HG03039 (cell line): ENCODE data around the gene MYO1D.
"Not testable (repeated sequence)": the region's sequence is repeated elsewhere in the genome, so short reads cannot be mapped to it uniquely, and the experiment has no call there.

Experiments used
- ATAC-seq: cut with Tn5 transposase; IDR thresholded peaks from one replicate; pipeline ENCODE4 v1.9.1; 2021; ENCODE audit warnings: mild to moderate bottlenecking, moderate library complexity; ENCODE audit not compliant: unreplicated experiment

MYO1D gene

DNA sequence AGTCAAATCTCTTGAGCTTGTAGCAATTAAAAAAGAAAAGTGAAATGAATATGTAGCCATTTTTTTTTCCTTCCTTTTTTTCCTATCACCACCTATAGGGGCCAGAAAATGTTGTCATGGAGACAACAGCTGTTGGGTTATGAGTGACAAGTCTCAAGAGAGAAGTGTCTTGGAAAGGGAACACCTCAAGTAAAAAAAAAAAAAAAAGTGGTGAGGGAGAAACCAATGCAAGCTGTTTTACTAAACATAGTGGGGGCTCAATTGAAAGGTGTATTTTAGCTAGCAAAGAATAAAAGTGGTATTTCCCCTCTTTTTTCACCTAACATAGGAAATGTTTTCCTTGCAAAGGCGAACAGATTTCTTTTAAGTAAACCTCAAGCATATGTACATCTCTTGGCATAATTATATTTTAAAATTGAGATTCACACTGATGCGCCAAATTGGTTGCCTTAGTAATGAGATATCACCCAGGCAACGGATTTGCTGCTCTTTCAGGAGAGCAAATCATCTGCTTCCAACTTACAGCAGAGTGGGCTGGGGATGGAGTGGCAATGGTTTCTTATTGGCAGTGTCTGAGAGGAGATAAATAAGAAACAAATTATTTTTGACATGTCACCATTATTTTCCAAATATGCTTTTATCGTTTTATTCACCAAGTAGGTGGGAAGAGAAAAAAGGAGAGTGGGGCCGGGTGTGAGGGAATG lies 183.6 kb downstream of the MYO1D start:
- no peak for ATAC-seq

DNA sequence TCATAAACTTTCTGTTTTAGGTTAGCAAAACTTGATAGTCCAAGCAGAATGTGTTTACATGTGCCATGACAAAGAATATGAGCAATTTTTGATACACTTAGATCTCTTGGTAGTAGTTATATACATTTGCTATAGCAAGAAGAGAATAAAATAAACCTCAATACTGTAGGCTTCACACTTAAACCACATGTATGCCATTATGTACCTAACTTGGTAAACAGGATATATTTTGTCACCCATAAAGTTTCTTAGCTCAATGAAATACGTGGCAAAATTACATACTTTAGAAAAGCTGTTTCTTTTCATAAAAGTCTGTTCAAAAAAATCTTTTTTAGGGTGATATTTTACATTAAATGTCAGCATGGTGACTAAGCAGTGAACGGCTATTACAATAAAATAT lies 184.7 kb downstream of the MYO1D start:
- ATAC-seq, result no peak

GRCh38 chr17:32689348-32689747 lies 187.6 kb downstream of the MYO1D start:
- no peak for ATAC-seq

DNA sequence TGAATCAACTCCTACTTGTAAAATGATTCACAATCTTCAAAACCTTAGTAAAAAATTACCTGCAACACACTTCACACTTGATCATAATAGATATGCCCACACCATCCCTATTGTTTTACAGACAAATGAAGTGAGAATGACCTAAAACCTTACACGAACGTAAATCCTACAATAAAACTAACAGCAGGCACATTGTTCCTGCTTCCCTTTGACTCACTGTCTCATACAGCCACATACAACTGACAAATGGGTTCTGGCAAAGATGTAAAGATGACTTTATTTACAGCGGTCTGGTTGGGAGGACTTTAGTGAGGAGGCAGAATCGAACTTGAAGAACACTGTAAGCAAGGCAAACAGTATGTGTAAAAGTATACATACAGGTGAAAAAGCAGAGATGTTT lies 188.7 kb downstream of the MYO1D start:
- no peak for ATAC-seq

GRCh38 chr17:32684087-32684958 lies 192.6 kb downstream of the MYO1D start:
- no peak for ATAC-seq

- no peak for ATAC-seq
Observed at GRCh38 chr17:32673964-32674363, 203.0 kb downstream of the MYO1D start.

- no peak for ATAC-seq
Observed at GRCh38 chr17:32672711-32673110, 204.2 kb downstream of the MYO1D start.

DNA sequence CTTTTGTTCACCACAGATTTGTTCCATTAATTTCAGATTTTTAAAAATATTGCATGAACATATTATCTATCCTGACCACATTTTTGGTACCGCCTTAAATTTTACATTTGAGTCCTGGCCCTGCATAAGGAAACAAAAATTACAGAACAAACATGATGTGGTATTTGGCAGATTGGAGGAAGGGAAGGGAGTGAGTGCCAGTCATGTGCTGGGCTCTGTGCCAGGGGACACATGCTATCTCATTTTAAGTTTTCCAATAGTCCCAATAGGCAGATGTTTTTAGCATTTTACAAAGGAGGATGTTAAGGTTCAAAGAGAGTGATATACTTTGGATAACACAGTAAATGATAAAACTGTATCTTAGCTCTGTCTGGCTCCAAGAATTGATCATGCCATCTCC lies 205.0 kb downstream of the MYO1D start:
- ATAC-seq, result no peak

GRCh38 chr17:32664936-32665583 lies 211.9 kb downstream of the MYO1D start:
- no peak for ATAC-seq

DNA sequence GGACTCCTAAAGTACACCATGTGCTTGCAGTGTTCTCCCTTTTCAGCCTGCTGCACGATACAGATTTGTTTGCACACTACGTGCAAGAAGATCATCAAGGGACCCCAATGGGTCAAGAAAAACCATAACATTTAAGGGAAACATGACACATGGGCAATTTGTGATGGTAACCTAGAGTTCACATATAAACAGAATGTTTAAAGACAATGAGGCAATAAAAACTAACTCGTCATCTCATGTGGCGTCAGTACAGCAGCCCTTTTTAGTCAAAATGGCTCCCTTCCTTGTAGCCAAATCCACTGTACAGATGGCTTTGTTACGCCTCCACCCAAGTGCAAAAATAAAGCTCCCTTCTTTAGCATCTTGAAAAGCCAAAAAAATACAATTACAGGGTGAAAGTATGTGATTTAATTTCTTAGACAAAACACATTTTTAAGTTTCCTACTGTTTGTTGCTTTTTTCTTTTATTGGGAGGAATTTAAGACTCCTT lies 216.4 kb downstream of the MYO1D start:
- ATAC-seq, result no peak

GRCh38 chr17:32659419-32659842 lies 217.5 kb downstream of the MYO1D start:
- ATAC-seq, result no peak

DNA sequence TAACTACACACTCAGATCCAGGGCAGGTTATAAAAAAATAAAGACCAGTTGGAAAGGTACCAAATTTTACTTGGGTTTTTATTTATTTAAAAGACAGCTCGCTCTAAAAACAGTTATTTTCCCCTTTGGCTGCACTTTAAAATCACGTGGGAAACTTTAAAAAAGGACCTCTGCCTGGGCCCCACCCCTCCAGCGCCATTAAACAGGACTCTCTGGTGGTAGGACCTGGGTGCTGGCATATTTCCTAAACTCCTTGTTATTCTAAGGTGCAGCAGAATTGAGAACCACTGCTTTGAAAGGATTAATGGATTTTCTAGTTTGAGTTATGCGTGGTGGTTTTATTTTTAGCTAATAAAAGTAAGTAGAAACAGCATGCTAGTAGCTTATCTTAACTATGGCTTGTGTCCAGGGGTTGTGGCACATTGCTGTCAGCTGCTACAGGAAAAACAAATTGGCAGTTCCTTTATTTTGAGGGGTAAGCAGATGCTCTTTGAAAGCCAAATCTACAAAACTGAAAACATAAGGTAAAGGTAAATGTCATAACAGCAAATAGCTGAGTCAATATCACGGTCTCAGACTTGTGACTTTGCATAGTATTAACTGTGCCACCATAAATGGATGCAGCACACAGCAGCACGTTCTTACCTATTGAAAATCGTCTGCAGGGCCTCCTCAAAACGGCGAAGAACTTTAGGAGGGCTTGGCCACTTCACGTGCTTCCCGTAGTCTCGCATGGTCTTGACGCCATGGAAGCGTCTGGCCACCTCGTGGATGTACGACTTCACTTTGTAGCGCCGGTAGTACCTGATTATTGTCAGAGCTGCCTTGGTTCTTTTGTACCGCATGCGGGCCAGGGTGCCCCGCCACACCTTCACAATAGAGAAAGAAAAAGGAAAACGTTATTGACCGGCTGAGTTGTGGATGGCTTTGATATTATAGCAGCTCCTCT lies 218.2 kb downstream of the MYO1D start:
- ATAC-seq, result no peak

DNA sequence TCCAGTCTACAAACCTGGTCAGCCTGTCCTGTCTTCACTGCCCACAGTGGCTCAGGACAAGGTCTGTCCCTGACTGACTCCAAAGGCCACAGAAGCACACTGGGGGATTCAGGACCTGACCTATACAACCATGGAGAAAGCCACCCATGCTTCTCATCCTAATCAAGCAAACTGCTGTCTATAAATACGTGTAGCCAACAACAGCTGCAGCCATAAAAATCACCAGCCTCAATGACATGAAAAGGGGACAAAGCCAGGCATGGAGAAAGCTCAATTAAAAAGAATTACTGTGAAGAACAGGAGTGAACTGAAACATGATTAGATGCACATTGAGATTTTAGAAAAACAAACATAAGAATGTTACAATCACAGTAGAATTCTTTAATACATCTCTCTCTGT lies 220.0 kb downstream of the MYO1D start:
- ATAC-seq, result no peak

- ATAC-seq, result no peak
Observed at GRCh38 chr17:32654324-32654723, 222.6 kb downstream of the MYO1D start.

DNA sequence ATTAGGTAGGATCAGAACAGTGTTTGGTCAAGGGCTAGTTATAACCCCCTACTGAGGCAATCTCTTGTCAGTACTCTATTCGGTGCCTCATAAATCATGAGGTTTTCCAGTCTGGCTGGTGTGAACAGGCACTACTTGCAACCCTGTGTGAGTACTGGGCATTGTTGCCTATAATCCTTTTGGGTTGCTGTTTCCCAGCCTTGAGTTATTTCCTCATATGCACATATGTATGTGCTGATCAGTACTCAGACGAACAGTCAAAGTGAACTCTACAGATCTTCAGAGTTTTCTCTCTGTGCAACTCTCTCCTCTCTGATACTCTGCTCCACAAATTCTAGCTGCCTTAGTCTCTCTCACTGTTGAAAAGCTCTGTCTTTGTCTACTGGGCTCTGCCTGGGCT lies 225.8 kb downstream of the MYO1D start:
- ATAC-seq, result no peak

- no peak for ATAC-seq
Observed at GRCh38 chr17:32648450-32648849, 228.5 kb downstream of the MYO1D start.

DNA sequence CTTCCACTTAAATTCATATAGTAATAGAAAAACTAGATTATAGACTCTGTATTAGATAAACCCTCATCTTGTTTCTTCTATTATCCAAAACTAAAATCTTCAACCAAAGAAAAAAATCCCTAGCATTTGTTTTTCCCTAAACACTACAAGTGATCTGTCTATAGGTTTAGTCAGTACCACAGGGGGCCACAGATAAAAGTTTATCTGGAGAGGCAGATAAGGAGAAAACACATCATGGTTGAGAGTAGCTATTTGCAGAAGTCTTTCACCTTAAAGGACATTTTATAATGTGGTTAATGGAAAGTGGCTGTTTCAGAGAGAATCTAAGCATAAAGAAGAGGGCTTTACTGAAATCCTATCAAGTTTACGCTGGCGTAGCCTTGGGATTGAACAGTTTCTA lies 230.0 kb downstream of the MYO1D start:
- no peak for ATAC-seq

DNA sequence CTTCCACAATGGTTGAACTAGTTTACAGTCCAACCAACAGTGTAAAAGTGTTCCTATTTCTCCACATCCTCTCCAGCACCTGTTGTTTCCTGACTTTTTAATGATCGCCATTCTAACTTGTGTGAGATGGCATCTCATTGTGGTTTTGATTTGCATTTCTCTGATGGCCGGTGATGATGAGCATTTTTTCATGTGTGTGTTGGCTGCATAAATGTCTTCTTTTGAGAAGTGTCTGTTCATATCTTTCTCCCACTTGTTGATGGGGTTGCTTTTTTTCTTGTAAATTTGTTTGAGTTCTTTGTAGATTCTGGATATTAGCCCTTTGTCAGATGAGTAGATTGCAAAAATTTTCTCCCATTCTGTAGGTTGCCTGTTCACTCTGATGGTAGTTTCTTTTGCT lies 235.4 kb downstream of the MYO1D start:
- not testable (repeated sequence) for ATAC-seq

DNA sequence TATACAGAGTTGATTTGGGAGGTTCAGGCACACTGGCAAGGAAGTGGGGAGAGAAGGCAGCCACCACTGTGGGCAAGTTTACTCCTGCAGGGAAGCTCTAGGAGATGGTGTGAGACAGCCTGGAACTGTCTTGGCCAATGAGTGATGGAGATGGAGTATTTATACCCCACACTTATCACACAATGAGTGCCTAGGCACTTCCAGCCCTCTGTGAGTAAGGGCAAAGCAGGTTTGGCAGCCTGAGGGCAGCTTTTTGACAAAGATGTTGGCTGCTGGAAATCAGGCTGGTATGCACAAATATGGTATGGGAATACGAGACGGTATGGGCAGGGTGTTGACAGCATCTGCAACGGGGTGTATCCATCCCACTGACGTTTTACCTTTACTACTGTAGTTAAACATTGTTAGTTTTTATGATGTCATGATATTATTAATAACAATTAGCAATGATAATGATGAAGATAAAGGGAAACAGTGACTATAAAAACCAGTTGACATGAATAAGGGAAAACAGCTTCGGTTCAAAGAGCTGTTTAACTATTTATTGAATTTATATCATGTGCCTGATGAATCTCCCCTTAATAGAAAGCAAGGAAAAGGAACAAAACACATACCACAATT lies 240.2 kb downstream of the MYO1D start:
- ATAC-seq, result no peak

DNA sequence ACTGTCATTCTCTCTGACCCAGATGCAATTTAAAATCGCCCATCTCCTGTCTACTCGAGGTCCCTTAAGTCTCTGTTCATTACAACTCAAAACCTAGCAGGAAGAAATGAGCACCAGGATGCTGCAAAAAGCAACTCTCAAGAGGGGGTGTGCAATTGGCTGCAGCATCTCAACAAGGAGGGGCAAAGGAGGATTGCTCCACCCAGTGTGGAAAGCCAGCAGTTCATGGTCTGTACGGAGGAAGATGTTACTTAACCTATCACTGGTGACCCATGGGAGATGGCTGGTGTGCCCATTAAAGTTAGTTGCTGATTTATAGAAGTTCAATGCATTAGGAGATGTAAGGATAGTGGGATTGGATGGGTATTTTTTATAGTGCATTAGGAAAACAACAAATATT lies 242.8 kb downstream of the MYO1D start:
- no peak for ATAC-seq
